GM19438 (cell line): ENCODE results near the gene PINK1.
A peak's percentile ranks its signal among the peaks of the same experiment; 100 is the strongest.

Experiments
- ATAC-seq: cut with Tn5 transposase; IDR thresholded peaks from one replicate; pipeline ENCODE4 v1.9.1; 2021; ENCODE audit warnings: low read depth; ENCODE audit not compliant: unreplicated experiment

Gene PINK1

GRCh38 chr1:20641975-20642374, 8.7 kb downstream of the PINK1 start:
- no peak for ATAC-seq

- ATAC-seq = no peak
Measured at GRCh38 chr1:20643080-20643479, 9.8 kb downstream of the PINK1 start.

- no peak for ATAC-seq
Measured at GRCh38 chr1:20644416-20644815, 11.2 kb downstream of the PINK1 start.

GRCh38 chr1:20645414-20645813, 12.2 kb downstream of the PINK1 start:
- no peak for ATAC-seq

GRCh38 chr1:20648438-20648837, 15.2 kb downstream of the PINK1 start:
- no peak for ATAC-seq

GRCh38 chr1:20648946-20649345, 15.7 kb downstream of the PINK1 start:
- no peak for ATAC-seq

GRCh38 chr1:20652300-20652699, 19.0 kb downstream of the PINK1 start:
- ATAC-seq = no peak

- no peak for ATAC-seq
Measured at GRCh38 chr1:20654104-20654690, 20.9 kb downstream of the PINK1 start.

- ATAC-seq = no peak
Measured at GRCh38 chr1:20657024-20657423, 23.8 kb downstream of the PINK1 start.

GRCh38 chr1:20658166-20658915, 25.1 kb downstream of the PINK1 start:
- ATAC-seq = no peak

GRCh38 chr1:20660363-20660762, 27.1 kb downstream of the PINK1 start:
- ATAC-seq = no peak

- ATAC-seq = no peak
Measured at GRCh38 chr1:20660847-20661206, 27.6 kb downstream of the PINK1 start.

GRCh38 chr1:20661207-20662109, 28.2 kb downstream of the PINK1 start, which contains the start of gene DDOST:
DDOST (minus strand) TSS chr1:20661369; CDS start chr1:20661350, 19 bp downstream.
- ATAC-seq = peak; percentile 97

- ATAC-seq = no peak
Measured at GRCh38 chr1:20662110-20662475, 28.8 kb downstream of the PINK1 start.

GRCh38 chr1:20663365-20663764, 30.1 kb downstream of the PINK1 start:
- no peak for ATAC-seq

- ATAC-seq = no peak
Measured at GRCh38 chr1:20663969-20664715, 30.9 kb downstream of the PINK1 start.

GRCh38 chr1:20665726-20666125, 32.5 kb downstream of the PINK1 start:
- ATAC-seq = no peak

GRCh38 chr1:20666146-20666545, 32.9 kb downstream of the PINK1 start:
- ATAC-seq = no peak

- ATAC-seq = no peak
Measured at GRCh38 chr1:20666804-20667203, 33.5 kb downstream of the PINK1 start.

- no peak for ATAC-seq
Measured at GRCh38 chr1:20668581-20668980, 35.3 kb downstream of the PINK1 start.

- no peak for ATAC-seq
Measured at GRCh38 chr1:20670936-20671335, 37.7 kb downstream of the PINK1 start.
